Stimulated activated CD4-positive, alpha-beta T cell treated with anti-CD3 and anti-CD28 coated beads, Interleukin-1b, Interleukin-23, amount 100 ng/mL, for 48 hours (primary cell): Measurements from ENCODE around the gene CHMP4B.
A peak's percentile ranks its signal among the peaks of the same experiment; 100 is the strongest.

Experiments used
- DNase-seq: peaks from one replicate; pipeline ENCODE4 v3.0.0-alpha.2; 2020

CHMP4B gene

GRCh38 chr20:33841436-33841799 is 30.3 kb downstream of the CHMP4B start:
- no peak for DNase-seq

GRCh38 chr20:33842346-33842745 is 31.2 kb downstream of the CHMP4B start:
- DNase-seq: no peak

- no peak for DNase-seq
Measured at GRCh38 chr20:33843050-33843449, 31.9 kb downstream of the CHMP4B start.

GRCh38 chr20:33843854-33844253 is 32.7 kb downstream of the CHMP4B start:
- no peak for DNase-seq

GRCh38 chr20:33846291-33846935 is 35.3 kb downstream of the CHMP4B start:
- no peak for DNase-seq

- DNase-seq: no peak
Measured at GRCh38 chr20:33847006-33847405, 35.9 kb downstream of the CHMP4B start.

GRCh38 chr20:33848391-33848790 is 37.2 kb downstream of the CHMP4B start:
- DNase-seq: no peak

GRCh38 chr20:33850159-33850558 is 39.0 kb downstream of the CHMP4B start:
- no peak for DNase-seq

- no peak for DNase-seq
Measured at GRCh38 chr20:33851842-33852466, 40.8 kb downstream of the CHMP4B start.

GRCh38 chr20:33852626-33853506 is 41.7 kb downstream of the CHMP4B start:
- no peak for DNase-seq

- no peak for DNase-seq
Measured at GRCh38 chr20:33853507-33853813, 42.3 kb downstream of the CHMP4B start.

GRCh38 chr20:33857722-33858563 is 46.8 kb downstream of the CHMP4B start:
- no peak for DNase-seq

- no peak for DNase-seq
Measured at GRCh38 chr20:33858666-33859065, 47.5 kb downstream of the CHMP4B start.

GRCh38 chr20:33859157-33859695 is 48.1 kb downstream of the CHMP4B start:
- DNase-seq: peak; percentile 21

- DNase-seq: no peak
Measured at GRCh38 chr20:33859751-33860150, 48.6 kb downstream of the CHMP4B start.

- DNase-seq: no peak
Measured at GRCh38 chr20:33861458-33861857, 50.3 kb downstream of the CHMP4B start.

- peak; percentile 30 for DNase-seq
Measured at GRCh38 chr20:33862709-33863403, 51.7 kb downstream of the CHMP4B start.

- no peak for DNase-seq
Measured at GRCh38 chr20:33863440-33864323, 52.5 kb downstream of the CHMP4B start.

- no peak for DNase-seq
Measured at GRCh38 chr20:33864324-33864963, 53.3 kb downstream of the CHMP4B start.

GRCh38 chr20:33865761-33866370 is 54.7 kb downstream of the CHMP4B start:
- DNase-seq: no peak
